MCF 10A (cell line): ENCODE results near the gene MBD3L5. TPM values are rescaled to one million over a fixed set of nuclear protein-coding genes. Genes with fewer than 3 reads are reported as not detected.
"Not testable (repeated sequence)": the region's sequence is repeated elsewhere in the genome, so short reads cannot be mapped to it uniquely, and the experiment has no call there.

ENCODE experiments used
- BruUV-seq: library from RNA; stranded (reverse); fragments of 400-500 nt; replicated peaks from 2 replicates; lab custom pipeline; 2021; lab: Mats Ljungman, UMichigan
- CTCF ChIA-PET: fragments of 300-600 bp; sonication (Branson Sonifier 250); formaldehyde crosslinking; extraction: SDS; loops from one replicate; lab custom pipeline; 2021; ENCODE audit warnings: antibody characterized with exemption, inconsistent platforms; lab: Yijun Ruan, JAX
- POLR2A ChIA-PET: fragments of 300-600, 350-650 bp; sonication (Branson Sonifier 250); formaldehyde crosslinking; extraction: SDS; loops from one replicate; lab custom pipeline; 2020; ENCODE audit warnings: antibody characterized with exemption, inconsistent platforms; lab: Yijun Ruan, JAX
- DNase-seq: peaks from one replicate; pipeline ENCODE4 v3.0.0-alpha.2; 2018; ENCODE audit not compliant: unreplicated experiment
- H3K27ac Mint-ChIP-seq: one replicate; pipeline ENCODE4 v1.8.0; 2022; ENCODE audit warnings: mild to moderate bottlenecking, low read depth, mixed read lengths; ENCODE audit not compliant: unreplicated experiment
- H3K27me3 Mint-ChIP-seq: one replicate; pipeline ENCODE4 v1.8.0; 2022; ENCODE audit warnings: mixed read lengths; ENCODE audit not compliant: insufficient read depth, unreplicated experiment
- H3K36me3 Mint-ChIP-seq: one replicate; pipeline ENCODE4 v1.8.0; 2022; ENCODE audit warnings: mild to moderate bottlenecking, moderate library complexity, mixed read lengths; ENCODE audit not compliant: insufficient read depth, unreplicated experiment
- H3K4me1 Mint-ChIP-seq: one replicate; pipeline ENCODE4 v1.8.0; 2022; ENCODE audit warnings: mixed read lengths; ENCODE audit not compliant: insufficient read depth, unreplicated experiment
- H3K4me3 Mint-ChIP-seq: one replicate; pipeline ENCODE4 v1.8.0; 2022; ENCODE audit warnings: mild to moderate bottlenecking, moderate library complexity, mixed read lengths; ENCODE audit not compliant: unreplicated experiment
- H3K9me3 Mint-ChIP-seq: one replicate; pipeline ENCODE4 v1.8.0; 2022; ENCODE audit warnings: mixed read lengths; ENCODE audit not compliant: unreplicated experiment
- intact Hi-C: fragments of 100-400 bp; cut with micrococcal nuclease; formaldehyde crosslinking; loops from 2 replicates; pipeline ENCODE4 v1.14.1; 2022
- total RNA-seq: library from RNA; stranded (reverse); gene quantifications from 2 replicates; pipeline ENCODE4 v1.2.3, GENCODE V29; 2022
- TF ChIP-seq, protein P1 (sequence below): fragments of 200-600 bp; IDR thresholded peaks from one replicate; pipeline ENCODE4 v1.8.0; 2022; ENCODE audit warnings: antibody characterized with exemption, mild to moderate bottlenecking; ENCODE audit not compliant: unreplicated experiment

The MBD3L5 gene
- total RNA-seq, 1 experiment from 2014 or later = not detected

GRCh38 chr19:7059977-7060376 lies 29.6 kb downstream of the MBD3L5 start:
- H3K36me3 Mint-ChIP-seq, intact Hi-C loops: not testable (repeated sequence)

DNA sequence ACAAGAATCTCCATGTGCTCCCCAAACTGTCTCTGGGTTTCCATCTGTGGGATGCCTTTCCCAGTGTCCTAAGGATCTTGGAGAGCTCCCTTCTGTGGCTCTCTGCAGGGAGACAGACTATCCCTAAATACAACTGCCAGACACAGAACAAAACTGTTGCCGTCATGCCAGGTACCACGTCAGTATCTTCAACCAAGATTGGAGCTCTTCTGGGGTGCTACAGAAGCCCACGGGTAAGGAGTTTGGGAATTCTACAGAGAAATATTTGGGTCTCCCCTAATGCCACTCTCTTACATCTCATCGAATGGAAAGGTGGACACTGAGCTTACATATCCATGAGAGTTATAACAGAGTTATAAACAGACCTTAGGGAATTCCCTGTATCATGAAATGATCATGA lies 33.0 kb downstream of the MBD3L5 start:
- no peak overlapping the region for H3K27ac Mint-ChIP-seq
- no peak overlapping the region for H3K4me3 Mint-ChIP-seq
- intact Hi-C loops = no loop called here
- H3K27me3 Mint-ChIP-seq = no peaks in the 10 kb centered on the region
- ChIA-PET CTCF (no interaction called here), POLR2A (interaction anchor here (1.0 kb wide), 1 partner anchor 806 kb away, joined by 4 read pairs; no protein-coding TSS in a partner anchor)
- TF ChIP-seq, protein P1, sequence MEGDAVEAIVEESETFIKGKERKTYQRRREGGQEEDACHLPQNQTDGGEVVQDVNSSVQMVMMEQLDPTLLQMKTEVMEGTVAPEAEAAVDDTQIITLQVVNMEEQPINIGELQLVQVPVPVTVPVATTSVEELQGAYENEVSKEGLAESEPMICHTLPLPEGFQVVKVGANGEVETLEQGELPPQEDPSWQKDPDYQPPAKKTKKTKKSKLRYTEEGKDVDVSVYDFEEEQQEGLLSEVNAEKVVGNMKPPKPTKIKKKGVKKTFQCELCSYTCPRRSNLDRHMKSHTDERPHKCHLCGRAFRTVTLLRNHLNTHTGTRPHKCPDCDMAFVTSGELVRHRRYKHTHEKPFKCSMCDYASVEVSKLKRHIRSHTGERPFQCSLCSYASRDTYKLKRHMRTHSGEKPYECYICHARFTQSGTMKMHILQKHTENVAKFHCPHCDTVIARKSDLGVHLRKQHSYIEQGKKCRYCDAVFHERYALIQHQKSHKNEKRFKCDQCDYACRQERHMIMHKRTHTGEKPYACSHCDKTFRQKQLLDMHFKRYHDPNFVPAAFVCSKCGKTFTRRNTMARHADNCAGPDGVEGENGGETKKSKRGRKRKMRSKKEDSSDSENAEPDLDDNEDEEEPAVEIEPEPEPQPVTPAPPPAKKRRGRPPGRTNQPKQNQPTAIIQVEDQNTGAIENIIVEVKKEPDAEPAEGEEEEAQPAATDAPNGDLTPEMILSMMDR = no peak
- DNase-seq = no peak
- H3K36me3 Mint-ChIP-seq = no peaks in the 10 kb centered on the region
- no peaks in the 10 kb centered on the region for H3K4me1 Mint-ChIP-seq
- no peaks in the 10 kb centered on the region for H3K9me3 Mint-ChIP-seq
- no TSS peak for BruUV-seq

More at GRCh38 chr19:7059977-7060376, 29.6 kb downstream of the MBD3L5 start:
- POLR2A ChIA-PET, H3K27me3 Mint-ChIP-seq, H3K4me3 Mint-ChIP-seq, H3K4me1 Mint-ChIP-seq, BruUV-seq, H3K9me3 Mint-ChIP-seq, DNase-seq, H3K27ac Mint-ChIP-seq, CTCF ChIA-PET: not testable (repeated sequence)

DNA sequence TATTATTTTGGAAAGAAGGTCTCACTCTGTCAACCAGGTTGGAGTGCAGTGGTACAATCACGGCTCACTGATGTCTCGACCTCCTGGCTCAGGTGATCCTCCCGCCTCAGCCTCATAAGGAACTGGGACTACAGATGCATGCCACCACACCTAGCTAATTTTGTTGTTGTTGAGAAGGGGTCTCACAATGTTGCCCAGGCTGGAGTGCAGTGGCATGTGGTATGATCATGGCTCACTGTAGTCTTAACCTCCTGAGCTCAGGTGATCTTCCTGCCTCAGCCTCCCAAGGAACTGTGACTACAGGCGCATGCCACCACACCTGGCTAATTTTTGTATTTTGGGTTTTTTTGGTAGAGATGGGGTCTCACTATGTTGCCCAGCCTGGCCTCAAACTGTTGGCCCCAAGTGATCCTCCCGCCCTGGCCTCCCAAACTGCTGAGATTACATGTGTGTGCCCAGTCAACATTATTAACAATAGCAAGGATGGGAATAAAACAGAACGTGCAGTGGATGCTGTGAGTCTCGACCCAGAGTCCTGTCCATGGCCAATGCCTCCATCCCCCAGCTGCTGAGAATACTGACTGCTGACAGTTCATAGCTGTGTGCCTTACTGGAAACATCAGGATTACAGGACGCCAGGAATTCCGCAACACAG lies 33.5 kb downstream of the MBD3L5 start:
- Mint-ChIP-seq H3K4me3 (no peak overlapping the region), H3K36me3 (peaks cover under 1% of the 10 kb centered on the region), H3K9me3 (no peaks in the 10 kb centered on the region), H3K4me1 (peaks cover 2% of the 10 kb centered on the region), H3K27ac (no peak overlapping the region), H3K27me3 (no peaks in the 10 kb centered on the region)
- no peak for DNase-seq
- no TSS peak for BruUV-seq
- CTCF ChIA-PET = no interaction called here
- intact Hi-C loops = no loop called here
- POLR2A ChIA-PET = interaction anchor here (1.0 kb wide), 1 partner anchor 806 kb away, joined by 4 read pairs; no protein-coding TSS in a partner anchor
- TF ChIP-seq, protein P1 = no peak

- POLR2A ChIA-PET = not testable (repeated sequence)
Observed at GRCh38 chr19:7067122-7067521, 36.7 kb downstream of the MBD3L5 start.

GRCh38 chr19:7067716-7068115 lies 37.3 kb downstream of the MBD3L5 start:
- no peak overlapping the region for H3K27ac Mint-ChIP-seq
- DNase-seq = no peak
- intact Hi-C loops = no loop called here
- CTCF ChIA-PET = no interaction called here
- TF ChIP-seq, protein P1 = no peak
- H3K4me1 Mint-ChIP-seq = peaks cover 10% of the 10 kb centered on the region
- POLR2A ChIA-PET = no interaction called here
- peaks cover 38% of the 10 kb centered on the region for H3K36me3 Mint-ChIP-seq
- no TSS peak for BruUV-seq
- H3K27me3 Mint-ChIP-seq = no peaks in the 10 kb centered on the region
- no peaks in the 10 kb centered on the region for H3K9me3 Mint-ChIP-seq
- H3K4me3 Mint-ChIP-seq = no peak overlapping the region

More at GRCh38 chr19:7067122-7067521, 36.7 kb downstream of the MBD3L5 start:
- DNase-seq, H3K27ac Mint-ChIP-seq, H3K4me3 Mint-ChIP-seq, CTCF ChIA-PET, H3K9me3 Mint-ChIP-seq, intact Hi-C loops, BruUV-seq, H3K27me3 Mint-ChIP-seq, H3K4me1 Mint-ChIP-seq: not testable (repeated sequence)
- H3K36me3 Mint-ChIP-seq = peaks cover 32% of the 10 kb centered on the region
